ENCODE results near the gene KRT31. TPM values are rescaled to one million over a fixed set of nuclear protein-coding genes. Genes with fewer than 3 reads are reported as not detected.
"Not testable (repeated sequence)": the region's sequence is repeated elsewhere in the genome, so short reads cannot be mapped to it uniquely, and the experiment has no call there.

The KRT31 gene
- total RNA-seq, 1 donor from 2014 or later = not detected

DNA sequence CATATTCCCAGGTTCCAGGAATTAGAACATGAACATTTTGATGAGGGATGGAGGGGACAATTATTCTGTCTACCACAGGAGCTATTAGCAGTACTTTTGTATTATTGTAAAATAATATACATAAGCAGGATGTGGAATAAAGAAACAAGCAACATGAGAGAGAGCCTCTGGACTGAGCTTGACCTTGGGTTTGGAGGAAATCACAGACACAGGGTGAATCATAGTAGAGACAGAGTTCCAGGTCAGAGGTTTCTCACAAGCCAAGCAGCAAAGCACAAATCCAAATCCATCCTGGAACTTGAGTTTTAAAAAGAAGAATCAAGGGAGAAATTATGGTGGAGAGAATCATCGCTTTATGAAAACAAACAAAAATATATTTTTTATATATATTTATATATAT, 5.1 kb downstream of the KRT31 start:
- intact Hi-C loops (cut with micrococcal nuclease) = no loop called here
- H3K4me3 Mint-ChIP-seq = no peak overlapping the region
- H3K27me3 Mint-ChIP-seq = peaks cover 16% of the 10 kb centered on the region
- no peak overlapping the region for H3K27ac Mint-ChIP-seq
- H3K9me3 Mint-ChIP-seq = peaks cover 12% of the 10 kb centered on the region
- DNase-seq = no peak
- H3K4me1 Mint-ChIP-seq = no peaks in the 10 kb centered on the region
- H3K36me3 Mint-ChIP-seq (ENCODE audit: low read depth) = no peaks in the 10 kb centered on the region

GRCh38 chr17:41391535-41391934, 5.9 kb downstream of the KRT31 start:
- Mint-ChIP-seq H3K4me1 (no peaks in the 10 kb centered on the region), H3K27me3 (peaks cover 16% of the 10 kb centered on the region), H3K27ac (no peak overlapping the region), H3K4me3 (no peak overlapping the region), H3K36me3 (ENCODE audit: low read depth) (peaks cover 2% of the 10 kb centered on the region), H3K9me3 (peaks cover 17% of the 10 kb centered on the region)
- DNase-seq = no peak
- intact Hi-C loops (cut with micrococcal nuclease) = no loop called here

GRCh38 chr17:41390411-41390938, 6.9 kb downstream of the KRT31 start:
- H3K9me3 Mint-ChIP-seq = peaks cover 20% of the 10 kb centered on the region
- peaks cover 2% of the 10 kb centered on the region for H3K36me3 Mint-ChIP-seq (ENCODE audit: low read depth)
- H3K4me1 Mint-ChIP-seq = no peaks in the 10 kb centered on the region
- H3K27ac Mint-ChIP-seq = no peak overlapping the region
- H3K27me3 Mint-ChIP-seq = peaks cover 16% of the 10 kb centered on the region
- no peak for DNase-seq
- no peak overlapping the region for H3K4me3 Mint-ChIP-seq
- intact Hi-C loops (cut with micrococcal nuclease) = no loop called here

DNA sequence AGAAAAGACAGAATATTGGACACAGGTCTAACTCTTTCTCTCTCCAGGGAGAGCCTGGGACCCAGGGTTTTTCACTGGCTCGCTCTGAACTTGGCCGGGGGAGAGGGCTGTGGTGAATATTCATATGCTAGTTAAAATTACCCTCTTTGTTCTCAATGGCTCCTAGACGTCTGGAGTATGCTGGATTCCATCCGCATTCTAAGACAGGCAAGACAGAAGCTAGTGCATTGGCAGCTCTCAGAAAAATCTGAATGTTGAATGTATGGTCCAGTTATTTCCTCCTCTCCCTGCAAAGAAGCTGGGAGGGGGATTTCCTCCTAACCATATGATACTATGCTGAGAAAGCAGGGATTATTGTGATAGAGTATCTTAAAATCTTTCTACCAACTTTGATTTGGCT, 9.7 kb downstream of the KRT31 start:
- no peak overlapping the region for H3K4me3 Mint-ChIP-seq
- peaks cover 2% of the 10 kb centered on the region for H3K36me3 Mint-ChIP-seq (ENCODE audit: low read depth)
- intact Hi-C loops (cut with micrococcal nuclease) = no loop called here
- no peaks in the 10 kb centered on the region for H3K4me1 Mint-ChIP-seq
- DNase-seq = no peak
- peaks cover 22% of the 10 kb centered on the region for H3K27me3 Mint-ChIP-seq
- H3K27ac Mint-ChIP-seq = no peak overlapping the region
- H3K9me3 Mint-ChIP-seq = peaks cover 20% of the 10 kb centered on the region

GRCh38 chr17:41386227-41386626, 11.2 kb downstream of the KRT31 start:
- H3K4me3 Mint-ChIP-seq = no peak overlapping the region
- no peak overlapping the region for H3K27ac Mint-ChIP-seq
- peaks cover 20% of the 10 kb centered on the region for H3K9me3 Mint-ChIP-seq
- H3K36me3 Mint-ChIP-seq (ENCODE audit: low read depth) = peaks cover 2% of the 10 kb centered on the region
- intact Hi-C loops (cut with micrococcal nuclease) = no loop called here
- no peak for DNase-seq
- H3K27me3 Mint-ChIP-seq = peaks cover 19% of the 10 kb centered on the region
- no peaks in the 10 kb centered on the region for H3K4me1 Mint-ChIP-seq

- Mint-ChIP-seq H3K36me3 (ENCODE audit: low read depth) (peaks cover 2% of the 10 kb centered on the region), H3K27me3 (peaks cover 13% of the 10 kb centered on the region), H3K9me3 (peaks cover 20% of the 10 kb centered on the region), H3K4me3 (no peak overlapping the region), H3K27ac (no peak overlapping the region), H3K4me1 (no peaks in the 10 kb centered on the region)
- DNase-seq = no peak
- intact Hi-C loops (cut with micrococcal nuclease) = no loop called here
Observed at GRCh38 chr17:41383690-41384089, 13.7 kb downstream of the KRT31 start.

DNA sequence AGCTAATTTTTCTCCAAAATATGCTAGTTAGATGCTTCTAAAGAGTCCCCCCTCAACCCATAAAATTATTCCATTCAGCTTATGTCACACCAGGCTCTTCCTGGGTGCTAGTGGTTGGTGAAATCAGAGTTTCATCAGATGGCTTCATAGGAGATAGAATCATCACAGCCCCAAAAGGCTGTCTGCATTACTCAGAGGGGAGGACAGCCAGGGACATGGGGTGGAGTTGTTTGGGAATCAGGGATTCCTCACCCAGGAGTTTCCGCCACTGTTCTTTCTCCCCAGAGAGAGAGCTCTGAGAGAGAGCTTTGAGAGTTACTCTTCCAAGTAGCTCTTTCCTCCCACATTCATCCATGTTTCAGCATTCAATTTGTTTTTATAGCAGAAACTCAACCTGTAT, 15.0 kb downstream of the KRT31 start:
- no peaks in the 10 kb centered on the region for H3K4me1 Mint-ChIP-seq
- intact Hi-C loops (cut with micrococcal nuclease) = no loop called here
- H3K9me3 Mint-ChIP-seq = peaks cover 9% of the 10 kb centered on the region
- peaks cover 7% of the 10 kb centered on the region for H3K27me3 Mint-ChIP-seq
- no peak overlapping the region for H3K4me3 Mint-ChIP-seq
- no peak overlapping the region for H3K27ac Mint-ChIP-seq
- H3K36me3 Mint-ChIP-seq (ENCODE audit: low read depth) = peaks cover 2% of the 10 kb centered on the region
- no peak for DNase-seq

DNA sequence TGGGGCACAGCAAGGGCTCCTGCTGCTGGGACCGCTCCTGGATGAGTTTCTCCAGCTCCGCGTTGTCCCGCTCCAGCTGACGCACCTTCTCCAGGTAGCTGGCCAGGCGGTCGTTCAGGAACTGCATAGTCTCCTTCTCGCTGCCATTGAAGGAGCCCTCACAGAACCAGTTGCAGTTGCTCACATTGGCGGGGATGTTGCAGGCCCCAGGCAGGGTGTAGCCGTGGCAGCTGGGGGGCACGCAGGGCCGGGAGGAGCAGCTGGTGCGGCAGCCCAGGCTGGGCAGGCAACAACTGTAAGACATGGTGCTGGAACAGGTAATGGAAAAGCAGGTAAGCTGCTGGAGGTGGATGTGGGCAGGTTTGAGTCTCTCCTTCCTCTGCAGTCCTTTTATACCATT, 15.5 kb downstream of the KRT31 start, which contains the start of gene KRT34:
Gene KRT34 (minus strand): TSS at position 364 of the 400 bp plus-strand sequence. CDS start 60 bp downstream, at position 304.
- H3K36me3 Mint-ChIP-seq (ENCODE audit: low read depth); H3K27ac Mint-ChIP-seq; H3K4me1 Mint-ChIP-seq; H3K4me3 Mint-ChIP-seq; DNase-seq; H3K27me3 Mint-ChIP-seq; H3K9me3 Mint-ChIP-seq; intact Hi-C loops (cut with micrococcal nuclease): not testable (repeated sequence)

DNA sequence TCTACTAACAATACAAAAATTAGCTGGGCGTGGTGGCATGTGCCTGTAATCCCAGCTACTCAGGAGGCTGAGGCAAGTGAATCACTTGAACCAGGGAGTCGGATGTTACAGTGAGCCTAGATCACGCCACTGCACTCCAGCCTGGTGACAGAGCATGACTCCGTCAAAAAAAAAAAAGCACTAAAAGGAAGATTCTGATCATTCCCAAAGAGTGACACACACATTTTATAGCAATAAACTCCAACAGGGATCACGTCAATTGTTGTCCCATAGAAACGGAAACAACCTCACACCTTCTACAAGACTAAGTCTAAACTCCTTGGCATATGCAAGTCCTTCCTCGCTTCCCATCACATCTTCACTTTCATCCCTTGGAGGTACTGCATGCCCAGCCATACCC, 17.3 kb downstream of the KRT31 start:
- DNase-seq; H3K36me3 Mint-ChIP-seq (ENCODE audit: low read depth); H3K4me1 Mint-ChIP-seq; H3K27me3 Mint-ChIP-seq; intact Hi-C loops (cut with micrococcal nuclease); H3K4me3 Mint-ChIP-seq; H3K27ac Mint-ChIP-seq; H3K9me3 Mint-ChIP-seq: not testable (repeated sequence)

DNA sequence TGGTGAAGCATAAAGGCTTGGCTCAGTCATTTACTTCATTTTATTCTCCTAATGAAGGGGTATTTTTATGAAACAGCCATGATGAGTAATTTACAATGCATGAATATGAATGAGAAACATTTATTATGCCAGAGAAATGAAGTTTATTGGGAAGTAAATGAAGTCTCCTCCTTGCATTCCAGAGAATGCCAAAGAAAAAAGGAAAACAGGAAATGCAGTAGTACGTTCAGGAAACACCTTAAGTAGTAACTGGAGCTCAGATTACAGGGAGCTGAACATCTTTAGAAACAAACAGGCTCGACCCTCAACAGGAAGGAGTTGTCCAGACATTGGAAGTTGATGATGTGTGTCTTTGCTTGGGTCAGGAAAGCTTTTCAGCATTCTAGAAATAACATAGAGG, 19.9 kb downstream of the KRT31 start:
- no peaks in the 10 kb centered on the region for H3K36me3 Mint-ChIP-seq (ENCODE audit: low read depth)
- H3K27ac Mint-ChIP-seq = no peak overlapping the region

DNA sequence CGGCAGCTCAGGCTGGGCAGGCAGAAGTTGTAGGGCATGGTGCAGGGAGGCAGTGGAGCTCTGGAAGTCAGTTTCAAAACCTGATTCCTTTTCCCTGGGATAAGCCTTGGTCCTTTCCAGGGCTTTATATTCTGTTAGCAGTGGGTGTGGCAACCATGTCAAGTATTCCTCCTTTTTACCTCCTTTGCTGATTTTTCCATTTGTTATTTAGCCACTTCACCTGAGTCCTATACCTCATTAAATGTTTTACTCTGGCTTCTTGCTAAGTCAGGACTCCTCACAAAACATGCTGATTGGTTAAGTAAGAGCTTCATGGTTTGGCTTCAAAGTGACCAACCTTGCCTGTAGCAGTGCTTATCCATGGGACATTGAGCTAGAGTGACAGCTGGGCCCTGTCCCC, 27.7 kb downstream of the KRT31 start, which contains the start of gene KRT33B:
Gene KRT33B (minus strand): TSS at position 101 of the 400 bp plus-strand sequence. CDS start 63 bp downstream, at position 38.
- DNase-seq = no peak
- Mint-ChIP-seq H3K27me3 (peaks cover 13% of the 10 kb centered on the region), H3K36me3 (ENCODE audit: low read depth) (no peaks in the 10 kb centered on the region), H3K4me3 (no peak within 1 kb of the TSS), H3K9me3 (peaks cover 5% of the 10 kb centered on the region), H3K4me1 (peaks cover 2% of the 10 kb centered on the region), H3K27ac (no peak within 1 kb of the TSS)
- intact Hi-C loops (cut with micrococcal nuclease) = no loop called here

More for the DNA sequence above, 19.9 kb downstream of the KRT31 start:
- Mint-ChIP-seq H3K4me1 (no peaks in the 10 kb centered on the region), H3K9me3 (peaks cover 5% of the 10 kb centered on the region), H3K4me3 (no peak overlapping the region), H3K27me3 (peaks cover 5% of the 10 kb centered on the region)
- intact Hi-C loops (cut with micrococcal nuclease) = no loop called here
- DNase-seq = no peak

- no peak for DNase-seq
- no peak overlapping the region for H3K27ac Mint-ChIP-seq
- H3K27me3 Mint-ChIP-seq = peaks cover 10% of the 10 kb centered on the region
- no peaks in the 10 kb centered on the region for H3K36me3 Mint-ChIP-seq (ENCODE audit: low read depth)
- no peak overlapping the region for H3K4me3 Mint-ChIP-seq
- peaks cover 5% of the 10 kb centered on the region for H3K4me1 Mint-ChIP-seq
- intact Hi-C loops (cut with micrococcal nuclease) = no loop called here
- no peaks in the 10 kb centered on the region for H3K9me3 Mint-ChIP-seq
Observed at GRCh38 chr17:41369023-41369422, 28.4 kb downstream of the KRT31 start.

GRCh38 chr17:41367426-41368075, 29.9 kb downstream of the KRT31 start:
- intact Hi-C loops (cut with micrococcal nuclease) = no loop called here
- no peaks in the 10 kb centered on the region for H3K9me3 Mint-ChIP-seq

GRCh38 chr17:41366070-41366469, 31.3 kb downstream of the KRT31 start:
- Mint-ChIP-seq H3K27ac (no peak overlapping the region), H3K4me1 (peaks cover 5% of the 10 kb centered on the region), H3K36me3 (ENCODE audit: low read depth) (no peaks in the 10 kb centered on the region), H3K27me3 (peaks cover 8% of the 10 kb centered on the region), H3K4me3 (no peak overlapping the region), H3K9me3 (no peaks in the 10 kb centered on the region)
- intact Hi-C loops (cut with micrococcal nuclease) = no loop called here
- DNase-seq = no peak

More at GRCh38 chr17:41367426-41368075, 29.9 kb downstream of the KRT31 start:
- H3K27ac Mint-ChIP-seq = no peak overlapping the region
- peaks cover 5% of the 10 kb centered on the region for H3K4me1 Mint-ChIP-seq
- no peak overlapping the region for H3K4me3 Mint-ChIP-seq
- no peaks in the 10 kb centered on the region for H3K36me3 Mint-ChIP-seq (ENCODE audit: low read depth)
- peaks cover 8% of the 10 kb centered on the region for H3K27me3 Mint-ChIP-seq
- no peak for DNase-seq

DNA sequence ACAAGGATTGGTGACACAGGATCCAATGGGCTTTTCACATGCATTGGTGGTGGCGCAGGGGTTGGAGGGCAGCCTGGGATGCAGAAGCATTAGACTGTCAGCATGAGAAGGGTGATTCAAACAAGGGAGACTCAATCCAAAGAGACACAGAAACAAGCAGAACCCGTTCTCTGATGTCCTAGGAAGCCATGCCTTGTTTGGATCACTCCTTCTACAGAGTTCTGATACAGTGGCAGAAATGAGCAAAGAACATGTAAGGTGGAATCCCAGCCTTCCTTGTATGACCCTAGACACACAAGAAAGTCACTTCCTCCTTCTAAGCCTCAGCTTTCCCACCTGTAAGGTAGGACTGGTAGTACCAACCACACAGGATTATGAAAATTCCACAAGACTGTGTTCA, 33.5 kb downstream of the KRT31 start:
- no peak for DNase-seq
- Mint-ChIP-seq H3K9me3 (no peaks in the 10 kb centered on the region), H3K4me3 (no peak overlapping the region), H3K36me3 (ENCODE audit: low read depth) (no peaks in the 10 kb centered on the region), H3K27me3 (peaks cover 12% of the 10 kb centered on the region), H3K27ac (no peak overlapping the region), H3K4me1 (peaks cover 3% of the 10 kb centered on the region)
- intact Hi-C loops (cut with micrococcal nuclease) = no loop called here
